OCI-LY7 (cell line): Measurements from ENCODE around the gene IRF8.

Experiments used
- CTCF ChIP-seq: fragments of 200-600 bp; sonication (generic); conservative IDR thresholded peaks from 2 replicates; pipeline ENCODE4 v1.5.1; 2014; ENCODE audit warnings: mild to moderate bottlenecking, antibody characterized with exemption, low read length, moderate library complexity, mixed read lengths
- EZH2phosphoT487 ChIP-seq: fragments of 200-600 bp; sonication (generic); IDR thresholded peaks from 2 replicates; pipeline ENCODE4 v1.6.1; 2018; ENCODE audit warnings: low read depth, borderline replicate concordance, mild to moderate bottlenecking, mixed run types, antibody characterized with exemption, low read length, moderate library complexity, mixed read lengths

GRCh38 chr16:85902366-85903155, 3.6 kb downstream of the IRF8 start:
- TF ChIP-seq EZH2phosphoT487 (no peak), CTCF (no peak)
